Glomerular visceral epithelial cell (primary cell): ENCODE data around the gene SPINK1.
"Not testable (repeated sequence)": the region's sequence is repeated elsewhere in the genome, so short reads cannot be mapped to it uniquely, and the experiment has no call there.

ENCODE experiments used
- DNase-seq: peaks from one replicate; pipeline ENCODE4 v3.0.0-alpha.2; 2016; ENCODE audit errors: extremely low spot score

The SPINK1 gene

DNA sequence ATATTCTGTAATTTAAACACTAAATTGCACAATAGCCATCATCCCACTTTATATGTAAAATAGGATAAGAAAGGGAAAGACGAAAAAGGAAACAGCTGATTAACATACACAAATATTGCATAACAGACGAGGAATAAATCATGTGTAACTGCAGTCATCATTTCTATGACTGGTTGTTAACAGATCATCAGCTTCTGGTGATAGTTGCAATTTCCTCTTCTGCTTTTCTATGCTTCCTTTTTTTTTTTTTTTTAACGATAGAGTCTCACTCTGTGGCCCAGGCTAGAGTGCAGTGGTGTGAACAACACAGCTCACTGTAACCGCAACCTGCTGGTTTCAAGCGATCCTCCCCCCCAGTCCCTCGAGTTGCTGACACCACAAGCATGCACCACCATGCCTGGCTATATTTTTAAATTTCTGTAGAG lies 26.4 kb downstream of the SPINK1 start:
- no peak for DNase-seq

DNA sequence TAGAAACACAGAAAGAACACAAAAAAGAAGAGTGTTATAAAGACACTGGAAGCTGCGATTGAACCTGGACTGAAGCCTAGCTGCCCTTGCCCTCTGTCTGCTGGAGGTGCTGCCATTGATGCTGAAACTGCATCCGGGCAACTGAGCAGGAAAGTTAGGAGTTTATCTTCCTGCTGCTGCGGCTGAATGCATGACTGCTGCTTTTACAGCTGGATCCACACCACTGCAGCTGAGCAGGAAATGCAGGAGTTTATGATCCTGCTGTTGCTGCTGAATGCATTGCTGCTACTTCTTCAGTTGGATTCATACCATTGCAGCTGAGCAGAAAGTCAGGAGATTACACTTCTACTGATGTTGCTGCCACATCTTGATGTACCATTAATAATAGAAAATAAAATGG lies 27.1 kb downstream of the SPINK1 start:
- DNase-seq: no peak

GRCh38 chr5:147803926-147804325 lies 27.5 kb downstream of the SPINK1 start:
- no peak for DNase-seq

- not testable (repeated sequence) for DNase-seq
Observed at GRCh38 chr5:147803161-147803560, 28.3 kb downstream of the SPINK1 start.

DNA sequence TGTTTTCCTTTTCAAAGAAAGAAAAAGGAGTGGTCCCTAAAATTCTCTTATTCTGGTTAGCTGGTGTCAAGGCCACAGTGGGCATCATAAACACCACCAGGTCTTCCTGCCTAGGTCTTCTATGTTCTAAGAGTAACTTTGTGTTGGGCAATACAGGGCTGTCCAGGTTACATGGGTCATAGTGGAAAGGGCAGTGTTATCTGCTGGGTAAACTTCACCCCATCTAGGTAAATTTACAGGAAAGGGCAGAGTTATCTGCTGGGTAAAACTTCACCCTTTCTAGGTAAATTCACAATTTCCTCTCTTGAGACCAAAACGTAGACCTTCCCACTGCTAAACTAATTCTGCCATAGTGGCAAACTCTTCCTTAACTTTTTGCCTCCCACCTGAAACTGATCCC lies 30.0 kb downstream of the SPINK1 start:
- no peak for DNase-seq

DNA sequence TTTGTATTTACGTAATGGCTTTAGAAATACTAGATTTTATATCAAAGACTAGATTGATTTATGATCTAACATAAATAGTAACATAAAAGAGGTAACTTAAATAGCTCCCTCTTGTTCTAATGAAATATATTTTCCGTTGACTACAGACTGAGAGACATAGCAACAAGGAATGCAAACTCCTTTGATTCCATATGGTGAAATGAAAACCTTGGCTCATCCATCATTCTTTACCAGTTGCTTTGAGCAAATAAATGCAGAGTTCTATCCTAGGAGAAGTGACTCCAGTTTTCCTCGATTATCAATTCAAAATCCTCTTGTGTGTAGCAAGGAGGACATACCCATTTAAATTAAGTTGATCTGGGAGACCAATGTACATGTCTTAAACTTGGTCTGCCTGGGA lies 31.0 kb downstream of the SPINK1 start:
- no peak for DNase-seq

- no peak for DNase-seq
Observed at GRCh38 chr5:147796556-147797308, 34.7 kb downstream of the SPINK1 start.

- no peak for DNase-seq
Observed at GRCh38 chr5:147791181-147791580, 40.3 kb downstream of the SPINK1 start.

- no peak for DNase-seq
Observed at GRCh38 chr5:147789820-147790219, 41.7 kb downstream of the SPINK1 start.

- DNase-seq: no peak
Observed at GRCh38 chr5:147788023-147788422, 43.4 kb downstream of the SPINK1 start.

DNA sequence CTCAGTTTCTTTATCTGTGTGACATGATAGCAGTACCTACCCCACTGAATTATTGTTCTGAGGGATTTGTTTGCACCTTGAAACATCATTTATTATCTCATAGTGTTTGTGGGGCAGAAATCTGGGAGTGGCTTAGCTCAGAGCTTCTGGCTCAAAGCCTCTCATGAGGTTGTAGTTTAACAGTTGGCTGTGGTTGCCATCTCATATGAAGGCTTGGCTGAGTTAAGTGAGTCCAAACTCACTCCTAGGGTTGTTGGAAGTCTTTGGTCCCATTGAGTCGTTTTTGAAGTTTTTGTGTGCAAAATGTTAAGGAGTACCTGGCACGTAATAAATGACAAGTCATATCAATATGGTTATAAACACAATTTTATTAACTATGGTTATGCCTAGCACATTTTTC lies 45.3 kb downstream of the SPINK1 start:
- no peak for DNase-seq

DNA sequence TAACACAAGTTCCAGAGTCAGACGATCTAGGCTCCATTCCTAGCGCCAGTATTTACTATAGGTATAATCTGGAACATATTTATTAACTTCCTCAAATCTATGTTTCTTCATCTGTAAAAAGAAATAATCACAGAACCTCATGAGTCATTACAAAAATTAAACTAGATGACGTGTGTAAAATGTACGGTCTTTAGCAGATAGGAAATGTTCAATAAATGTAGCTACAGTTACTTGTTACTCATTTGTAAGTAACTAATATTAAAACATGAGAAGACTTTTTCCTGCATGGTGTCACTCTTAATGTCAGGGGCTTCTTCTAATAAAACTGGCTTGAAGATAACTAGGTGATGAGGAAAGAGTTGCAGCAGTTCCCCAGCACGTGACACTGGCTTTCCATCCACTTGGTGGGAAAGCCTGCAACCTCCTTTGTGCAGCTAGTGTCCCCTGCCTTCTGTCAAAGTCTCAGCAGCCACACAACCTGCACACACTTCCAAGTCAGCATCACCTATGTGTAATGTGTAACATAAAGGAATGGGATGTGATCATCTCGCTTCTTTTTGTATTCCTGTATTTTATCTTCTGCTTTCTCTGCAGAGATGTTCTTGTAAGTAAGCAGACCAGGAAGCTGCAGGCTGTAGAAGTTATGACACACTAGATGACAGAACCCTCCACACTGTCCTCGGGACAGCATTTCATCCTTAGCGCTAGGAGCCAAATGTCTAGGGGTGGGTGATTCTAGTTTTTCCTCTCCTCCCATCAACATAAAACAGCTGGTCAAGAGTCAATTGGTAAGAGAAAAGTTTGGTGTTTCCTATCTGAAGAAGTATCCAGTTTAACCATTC lies 47.1 kb downstream of the SPINK1 start:
- DNase-seq: no peak

DNA sequence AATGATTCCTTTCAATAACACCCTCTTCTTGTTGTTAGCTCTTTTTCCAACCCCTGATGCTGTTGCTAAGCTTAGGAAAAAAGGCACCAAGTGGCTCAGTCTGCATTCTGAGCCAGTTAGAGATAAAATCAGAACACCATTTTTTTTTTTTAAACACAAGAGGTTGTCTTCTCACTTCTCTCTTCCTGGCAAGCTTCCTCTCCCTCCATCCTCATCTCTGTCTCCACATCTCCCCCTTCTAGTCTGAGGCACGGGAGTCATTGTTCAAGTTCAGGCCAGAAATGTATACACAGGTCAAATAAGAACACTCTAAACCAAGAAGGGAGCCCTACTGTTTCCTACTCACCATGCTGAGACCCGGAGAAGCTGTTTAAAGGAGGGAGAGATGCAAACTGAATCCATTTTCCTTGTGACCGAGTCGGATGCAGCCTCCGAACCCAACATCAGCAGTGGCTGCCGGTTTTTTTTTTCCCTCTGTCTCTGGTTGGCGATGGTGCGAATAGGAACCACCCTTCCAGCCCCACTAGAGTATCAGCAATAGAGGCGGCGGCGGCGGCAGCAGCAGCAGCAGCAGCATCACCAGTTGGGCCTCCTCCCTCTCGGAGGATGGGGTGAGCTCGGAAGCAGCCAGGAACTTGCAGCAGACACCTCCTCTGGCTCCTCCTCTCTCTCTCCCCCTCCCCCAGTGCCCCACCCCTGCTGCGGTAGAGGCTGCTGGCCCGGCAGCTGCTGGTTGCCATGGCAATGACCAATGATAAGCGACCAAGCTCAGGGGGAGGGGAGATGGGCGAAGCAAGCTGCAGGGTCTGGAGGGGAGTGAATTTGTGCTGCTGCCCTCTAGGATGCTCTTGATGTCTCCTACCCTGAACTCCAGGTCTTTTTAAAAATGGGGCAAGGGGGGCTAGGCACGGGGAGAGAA lies 49.1 kb downstream of the SPINK1 start, which contains the start of gene JAKMIP2:
Gene JAKMIP2, minus strand, starts transcription at position 619 of the 919 bp plus-strand sequence. CDS start 110,922 bp downstream, outside the sequence.
- DNase-seq: peak; percentile 43

DNA sequence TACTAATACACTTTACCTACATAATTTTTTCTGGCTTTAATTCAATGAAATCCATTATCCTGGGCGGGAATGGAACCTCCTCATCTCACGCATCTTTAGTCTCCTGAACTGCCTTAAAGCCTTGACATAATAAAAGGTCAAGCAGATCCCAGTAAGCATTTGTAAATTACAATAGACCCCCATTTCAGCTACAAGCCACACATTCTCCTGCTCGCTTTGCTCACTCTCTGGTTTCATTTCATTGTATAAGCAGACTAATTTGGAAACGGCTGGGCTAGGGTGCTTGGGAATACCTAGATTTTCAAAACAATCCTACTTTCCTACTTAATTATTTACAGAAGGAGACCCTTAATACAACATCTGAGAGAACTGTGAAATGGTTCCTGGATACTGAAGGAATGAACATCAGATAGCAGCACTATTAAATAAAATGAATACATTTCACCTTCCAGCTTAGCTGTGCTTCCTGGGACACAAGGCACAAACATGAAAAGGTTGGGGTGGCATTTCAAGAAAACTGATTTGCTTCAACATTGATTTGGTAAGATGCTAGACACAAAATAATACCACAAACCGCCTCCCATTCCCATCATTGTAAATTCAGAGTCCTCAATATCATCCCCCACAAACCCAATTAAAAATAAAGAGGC lies 50.4 kb downstream of the SPINK1 start:
- DNase-seq: no peak

GRCh38 chr5:147779694-147780093 lies 51.8 kb downstream of the SPINK1 start:
- DNase-seq: no peak

- DNase-seq: no peak
Observed at GRCh38 chr5:147776989-147777388, 54.5 kb downstream of the SPINK1 start.
